HepG2 (cell line): ENCODE measurements around the gene MAD2L2. TPM values are rescaled to one million over a fixed set of nuclear protein-coding genes. Genes with fewer than 3 reads are reported as not detected.

ENCODE experiments used
- ATAC-seq: fragments of 200-7000 bp; cut with Tn5 transposase; 3 replicates; pipeline ENCODE4 v1.9.1; 2020; ENCODE audit warnings: mild to moderate bottlenecking, moderate library complexity
- BruUV-seq: library from RNA; stranded (reverse); fragments of 400-500 nt; replicated peaks from 2 replicates; lab custom pipeline; 2021; lab: Mats Ljungman, UMichigan
- CTCF ChIA-PET: fragments of 300-600 bp; formaldehyde crosslinking; extraction: SDS; loops from one replicate; lab custom pipeline; 2021; ENCODE audit warnings: low total read pairs, inconsistent platforms, low intra/inter-chr PET ratio; lab: Yijun Ruan, JAX
- POLR2A ChIA-PET: fragments of 350-600 bp; sonication (Branson Sonifier 250); formaldehyde crosslinking; loops from one replicate; lab custom pipeline; 2020; ENCODE audit warnings: antibody characterized with exemption, inconsistent platforms; lab: Yijun Ruan, JAX
- DNase-seq: peaks from one replicate; pipeline ENCODE4 v3.0.0-alpha.2; 2015; ENCODE audit warnings: low spot score
- FAIRE-seq: peaks from 3 replicates; lab custom pipeline; 2011; peaks lifted over from hg19 to GRCh38; lab: Jason Lieb, UNC
- H2AFZ ChIP-seq: one replicate; pipeline ENCODE4 v1.6.1; 2011; ENCODE audit warnings: low read length, inconsistent platforms
- H3K27ac ChIP-seq: fragments of 300-600 bp; 3 replicates; pipeline ENCODE4 v1.8.0; 2011; ENCODE audit warnings: mixed run types, mild to moderate bottlenecking, mixed read lengths, low read length, inconsistent platforms; ENCODE audit not compliant: insufficient read depth; ENCODE audit errors: extremely low read length
- H3K27me3 ChIP-seq, 2 experiments: fragments of 200-600 bp in 1 of 2; 2 replicates in 1 of 2; 3 replicates in 1 of 2; pipeline versions ENCODE4 v1.6.0 to v1.8.0; 2011; ENCODE audit warnings: low read length in 2 of 2, mild to moderate bottlenecking in 2 of 2, moderate library complexity in 2 of 2, inconsistent platforms in 1 of 2; ENCODE audit not compliant: insufficient read depth in 2 of 2, control insufficient read depth in 1 of 2
- H3K36me3 ChIP-seq, 2 experiments: fragments of 200-600 bp in 1 of 2; replicated peaks in 1 of 2; 2 replicates in 1 of 2; 3 replicates in 1 of 2; pipeline versions ENCODE4 v1.5.1 to v1.8.0; 2011; ENCODE audit warnings: low read length in 2 of 2, inconsistent platforms in 1 of 2; ENCODE audit not compliant: insufficient read depth in 2 of 2, control insufficient read depth in 1 of 2
- H3K4me1 ChIP-seq: 2 replicates; pipeline ENCODE4 v1.5.1; 2012; ENCODE audit warnings: low read length, inconsistent platforms; ENCODE audit not compliant: insufficient read depth
- H3K4me2 ChIP-seq: 2 replicates; pipeline ENCODE4 v1.6.0; 2011; ENCODE audit warnings: low read depth, low read length, inconsistent platforms
- H3K4me3 ChIP-seq, 3 experiments: fragments of 200-600 bp in 1 of 3; sonication (generic), shearing (Covaris generic) in 1 of 3; replicated peaks in 1 of 3; 2 replicates each; pipeline ENCODE4 v1.5.1; 2011 to 2016; ENCODE audit warnings: low read length in 3 of 3, inconsistent platforms in 2 of 3, low read depth in 2 of 3, mild to moderate bottlenecking in 2 of 3, control low read depth in 1 of 3, mixed read lengths in 1 of 3; ENCODE audit not compliant: insufficient read depth in 1 of 3
- H3K79me2 ChIP-seq: one replicate; pipeline ENCODE4 v1.6.1; 2011; ENCODE audit warnings: low read length, inconsistent platforms; ENCODE audit not compliant: insufficient read depth
- H3K9ac ChIP-seq: 2 replicates; pipeline ENCODE4 v1.6.0; 2011; ENCODE audit warnings: mild to moderate bottlenecking, low read depth, low read length, inconsistent platforms; ENCODE audit not compliant: insufficient read depth
- H3K9me3 ChIP-seq: 2 replicates; pipeline ENCODE4 v1.5.1; 2012; ENCODE audit warnings: mild to moderate bottlenecking, low read length
- H4K20me1 ChIP-seq: 2 replicates; pipeline ENCODE4 v1.6.0; 2011; ENCODE audit warnings: inconsistent platforms, mild to moderate bottlenecking, low read length, moderate library complexity; ENCODE audit not compliant: insufficient read depth
- AGO2 ChIP-seq: fragments of 200-400 bp; formaldehyde crosslinking; optimal IDR thresholded peaks from 2 replicates; pipeline ENCODE3; 2017; ENCODE audit warnings: mild to moderate bottlenecking, low read depth, low read length, moderate library complexity
- KLF9 ChIP-seq: IDR thresholded peaks from 2 replicates; pipeline ENCODE4 v1.6.1; 2016; ENCODE audit warnings: low read depth
- NFIC ChIP-seq: IDR thresholded peaks from 2 replicates; pipeline ENCODE4 v1.6.1; 2012; ENCODE audit warnings: mild to moderate bottlenecking, low read length, inconsistent platforms
- SP2 ChIP-seq: sonication (generic); formaldehyde crosslinking; IDR thresholded peaks from 2 replicates; pipeline ENCODE4 v1.5.1; 2020; ENCODE audit warnings: mild to moderate bottlenecking, missing genetic modification reagents
- ZBTB38 ChIP-seq: sonication (generic); formaldehyde crosslinking; IDR thresholded peaks from 2 replicates; pipeline ENCODE4 v1.5.1; 2020; ENCODE audit warnings: mild to moderate bottlenecking, missing genetic modification reagents
- ZNF569 ChIP-seq: sonication (generic); formaldehyde crosslinking; IDR thresholded peaks from 2 replicates; pipeline ENCODE4 v1.5.0; 2020; ENCODE audit warnings: mild to moderate bottlenecking, missing genetic modification reagents, moderate library complexity, borderline replicate concordance
- ZSCAN30 ChIP-seq: sonication (generic); formaldehyde crosslinking; IDR thresholded peaks from 2 replicates; pipeline ENCODE4 v1.5.0; 2020; ENCODE audit warnings: mild to moderate bottlenecking, missing genetic modification reagents
- WGBS: methylation state at CpG from one replicate; pipeline ENCODE4 v1.1.6; 2017; ENCODE audit warnings: low lambda C conversion rate; 5-methylcytosine and 5-hydroxymethylcytosine counted together
- in situ Hi-C: cut with HindIII; loops from 2 replicates; pipeline ENCODE4 v1.10.0; 2017; ENCODE audit warnings: low pct_unique_long_range_greater_than_20kb; ENCODE audit not compliant: extremely low pct_ligation_motif_present
- intact Hi-C: fragments of 100-400 bp; cut with micrococcal nuclease; formaldehyde crosslinking; loops from one replicate; pipeline ENCODE4 v1.10.0; 2022; ENCODE audit not compliant: unreplicated experiment
- polyA plus RNA-seq, 8 experiments: library from polyadenylated mRNA; depleted of rRNA in 3 of 8; stranded (reverse) in 7 of 8; unstranded in 1 of 8; fragments of >200 nt; fragmentation: Illumina TruSeq in 4 of 8; extraction: Trizol in 4 of 8; gene quantifications; 2 replicates each; pipeline versions ENCODE4 v1.2.1 to v1.2.3, GENCODE V29; 2011 to 2016; ENCODE audit warnings: low read depth in 4 of 8, missing spikeins in 1 of 8, mixed read lengths in 1 of 8; ENCODE audit not compliant: insufficient read depth in 1 of 8
- total RNA-seq, 5 experiments: library from RNA; depleted of rRNA; stranded (reverse); fragments of >200 nt; fragmentation: Illumina TruSeq; extraction: Trizol; gene quantifications; 2 replicates each; pipeline ENCODE4 v1.2.3, GENCODE V29; 2016; ENCODE audit warnings: low read depth in 1 of 5
- TF ChIP-seq, protein P1 (sequence below): IDR thresholded peaks from 2 replicates; pipeline ENCODE4 v1.6.1; 2016; ENCODE audit warnings: missing biosample characterization, missing genetic modification reagents, low read depth

Gene MAD2L2
- total and polyA plus RNA-seq, 2 of the 13 experiments (the other 11 are each of a cell fraction or from before 2014, with no cell fraction given) = 51.8 to 53.8 TPM

- ATAC-seq (no peak), FAIRE-seq (no peak), DNase-seq (no peak)
- Histone ChIP-seq H3K9ac (no peak overlapping the region), H2AFZ (no peak overlapping the region), H3K4me3 (no peak overlapping the region), H3K4me2 (no peak overlapping the region), H3K9me3 (no peaks in the 10 kb centered on the region), H3K36me3 (peaks cover 7 to 16% of the 10 kb centered on the region in 2 experiments), H3K4me1 (peaks cover 20% of the 10 kb centered on the region), H3K27me3 (no peaks in the 10 kb centered on the region; a peak in 1 of 5 replicates), H3K79me2 (no peaks in the 10 kb centered on the region), H3K27ac (no peak overlapping the region), H4K20me1 (no peaks in the 10 kb centered on the region)
- in situ Hi-C loops (loop anchor here (5.0 kb wide), 1 partner anchor 56 kb away; no protein-coding TSS in a partner anchor), intact Hi-C loops (no loop called here)
- ChIA-PET POLR2A (no interaction called here), CTCF (no interaction called here)
- no TSS peak for BruUV-seq
- TF ChIP-seq, protein P1, sequence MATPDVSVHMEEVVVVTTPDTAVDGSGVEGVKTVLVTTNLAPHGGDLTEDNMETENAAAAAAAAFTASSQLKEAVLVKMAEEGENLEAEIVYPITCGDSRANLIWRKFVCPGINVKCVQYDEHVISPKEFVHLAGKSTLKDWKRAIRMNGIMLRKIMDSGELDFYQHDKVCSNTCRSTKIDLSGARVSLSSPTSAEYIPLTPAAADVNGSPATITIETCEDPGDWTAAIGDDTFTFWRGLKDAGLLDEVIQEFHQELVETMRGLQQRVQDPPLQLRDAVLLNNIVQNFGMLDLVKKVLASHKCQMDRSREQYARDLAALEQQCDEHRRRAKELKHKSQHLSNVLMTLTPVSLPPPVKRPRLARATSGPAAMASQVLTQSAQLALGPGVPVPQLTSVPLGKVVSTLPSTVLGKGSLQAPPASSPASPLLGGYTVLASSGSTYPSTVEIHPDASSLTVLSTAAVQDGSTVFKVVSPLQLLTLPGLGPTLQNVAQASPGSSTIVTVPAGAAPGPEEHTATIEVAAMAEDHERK (CRISPR knock-in tag) = no peak
- no peak for TF ChIP-seq ZBTB38 (CRISPR knock-in tag)
- TF ChIP-seq SP2 (CRISPR knock-in tag) = no peak
- TF ChIP-seq AGO2 = peak; percentile 62
- TF ChIP-seq ZSCAN30 = no peak
- no peak for TF ChIP-seq ZNF569 (CRISPR knock-in tag)
- no peak for TF ChIP-seq KLF9 (CRISPR knock-in tag)
- 95% methylated on average over 12 of the region's 17 CpGs for WGBS
These were observed 19.8 kb downstream of the MAD2L2 start for GRCh38 chr1:11661103-11661502.

GRCh38 chr1:11659748-11660147, 21.2 kb downstream of the MAD2L2 start:
- intact Hi-C loops (no loop called here), in situ Hi-C loops (loop anchor here (5.0 kb wide), 1 partner anchor 58 kb away; no protein-coding TSS in a partner anchor)
- no peak for DNase-seq
- Histone ChIP-seq H3K4me3 (no peak overlapping the region), H2AFZ (no peak overlapping the region), H3K27ac (no peak overlapping the region), H3K9ac (no peak overlapping the region), H3K9me3 (no peaks in the 10 kb centered on the region), H3K36me3 (peaks cover 7 to 16% of the 10 kb centered on the region in 2 experiments), H4K20me1 (no peaks in the 10 kb centered on the region), H3K4me2 (no peak overlapping the region), H3K27me3 (no peaks in the 10 kb centered on the region; a peak in 1 of 5 replicates), H3K4me1 (peaks cover 25% of the 10 kb centered on the region), H3K79me2 (no peaks in the 10 kb centered on the region)
- no peak for ATAC-seq
- ChIA-PET POLR2A (no interaction called here), CTCF (no interaction called here)
- no peak for FAIRE-seq
- WGBS = 91% methylated on average over 4 of the region's 4 CpGs
- no TSS peak for BruUV-seq
- TF ChIP-seq NFIC = no peak
